Measurements from ENCODE around the gene NEGR1. TPM values are rescaled to one million over a fixed set of nuclear protein-coding genes. Genes with fewer than 3 reads are reported as not detected.

The NEGR1 gene
- total RNA-seq (2022; extraction: Qiagen RNA extraction; ENCODE audit: low read depth): not detected in 5 replicates

GRCh38 chr1:72282271-72283021 is at the start of gene NEGR1:
TSS of gene NEGR1 (minus strand) at chr1:72282539.

All from A549 treated with GW870086 at 1 μM for 4 hours (cell line).